GM19438 (cell line): ENCODE data around the gene ZC3HAV1L.
"Not testable (repeated sequence)": the region's sequence is repeated elsewhere in the genome, so short reads cannot be mapped to it uniquely, and the experiment has no call there.

ENCODE experiments used
- ATAC-seq: cut with Tn5 transposase; IDR thresholded peaks from one replicate; pipeline ENCODE4 v1.9.1; 2021; ENCODE audit warnings: low read depth; ENCODE audit not compliant: unreplicated experiment

ZC3HAV1L gene

DNA sequence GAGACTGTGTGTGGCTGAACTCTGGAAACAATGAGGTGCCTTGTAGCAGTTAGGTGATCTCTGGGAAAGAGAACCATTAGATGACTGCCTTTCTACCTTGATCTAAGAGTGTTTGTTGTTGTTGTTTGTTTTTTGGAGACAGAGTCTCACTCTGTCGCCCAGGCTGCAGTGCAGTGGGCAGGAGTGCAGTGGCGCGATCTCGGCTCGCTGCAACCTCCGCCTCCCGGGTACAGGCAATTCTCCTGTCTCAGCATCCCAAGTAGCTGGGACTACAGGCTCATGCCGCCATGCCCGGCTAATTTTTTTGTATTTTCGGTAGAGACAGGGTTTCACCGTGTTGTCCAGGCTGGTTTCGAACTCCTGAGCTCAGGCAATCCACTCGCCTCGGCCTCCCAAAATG is 18.8 kb upstream of the ZC3HAV1L start:
- not testable (repeated sequence) for ATAC-seq

DNA sequence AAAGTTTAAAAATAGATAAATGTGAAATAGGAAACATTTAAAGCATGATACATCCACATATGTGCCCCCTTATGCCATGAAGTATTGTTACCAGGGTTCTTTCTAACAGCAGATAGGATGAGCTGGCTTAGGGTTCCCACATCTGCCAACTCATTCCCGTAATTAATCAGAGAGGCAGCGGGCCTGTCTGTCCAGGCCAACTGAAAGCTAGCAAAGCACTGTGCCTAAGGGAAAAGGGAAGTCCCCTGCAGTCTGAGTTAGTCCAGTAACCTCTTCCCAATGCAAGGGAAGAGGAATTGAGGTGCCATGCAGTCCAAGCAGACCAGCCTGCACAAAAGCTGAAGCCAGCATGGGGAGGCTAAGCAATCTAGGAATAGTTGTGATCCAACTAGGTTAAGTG is 18.3 kb upstream of the ZC3HAV1L start:
- no peak for ATAC-seq

GRCh38 chr7:139051655-139052054 is 15.8 kb upstream of the ZC3HAV1L start:
- ATAC-seq: no peak

DNA sequence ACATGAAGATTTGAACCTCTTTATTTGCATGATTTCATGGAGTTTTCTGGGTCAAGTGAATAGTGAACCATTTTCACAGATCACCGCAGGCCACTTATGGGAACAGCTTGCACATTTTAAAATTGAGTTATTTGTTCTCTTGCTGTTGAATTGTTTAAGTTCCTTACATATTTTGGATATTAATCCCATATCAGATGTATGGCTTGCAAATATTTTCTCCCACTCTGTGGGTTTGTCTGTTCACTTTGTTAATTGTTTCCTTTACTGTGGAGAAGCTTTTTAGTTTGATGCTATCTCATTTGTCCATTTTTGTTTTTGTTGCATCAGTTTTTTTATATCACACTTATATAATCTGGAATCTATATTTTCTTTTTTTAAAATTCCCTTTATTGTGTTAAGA is 14.1 kb upstream of the ZC3HAV1L start:
- no peak for ATAC-seq

GRCh38 chr7:139049111-139049510 is 13.3 kb upstream of the ZC3HAV1L start:
- no peak for ATAC-seq

DNA sequence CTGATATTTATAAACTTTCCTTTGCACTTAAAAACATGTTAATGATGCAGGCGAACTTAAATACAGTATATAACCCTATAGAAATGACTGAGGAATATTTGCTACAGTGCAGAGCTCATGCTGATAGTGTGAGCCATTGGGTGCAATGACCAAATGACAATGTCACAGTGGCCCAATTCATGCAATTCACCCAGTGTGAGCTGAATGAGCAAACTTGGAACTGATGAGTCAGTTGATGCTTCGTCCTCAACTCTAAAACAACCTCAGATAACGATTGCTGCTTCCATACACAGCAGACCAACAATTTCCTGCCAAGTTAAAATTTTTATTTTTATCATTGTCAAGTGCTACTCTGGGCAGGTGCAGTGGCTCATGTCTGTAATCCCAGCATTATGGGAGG is 12.1 kb upstream of the ZC3HAV1L start:
- no peak for ATAC-seq

DNA sequence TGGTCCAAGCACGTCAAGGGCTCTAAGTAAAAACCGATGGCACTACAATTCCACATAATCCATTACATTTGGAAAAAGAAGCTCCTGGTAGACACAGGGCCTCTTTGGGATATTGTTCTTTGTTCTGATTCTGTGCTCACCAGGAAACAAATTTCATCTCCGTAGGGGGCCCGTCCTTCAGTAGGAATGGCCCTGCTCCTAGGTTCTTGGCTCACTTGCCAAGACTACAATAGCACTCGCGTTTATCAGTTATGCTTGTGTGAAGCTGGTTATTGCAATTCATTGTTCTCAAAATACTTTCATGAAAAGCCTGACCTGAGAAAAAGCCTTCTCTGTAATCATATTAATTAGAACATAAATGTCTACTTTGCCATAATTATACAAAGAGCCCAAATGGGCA is 10.3 kb upstream of the ZC3HAV1L start:
- ATAC-seq: no peak

DNA sequence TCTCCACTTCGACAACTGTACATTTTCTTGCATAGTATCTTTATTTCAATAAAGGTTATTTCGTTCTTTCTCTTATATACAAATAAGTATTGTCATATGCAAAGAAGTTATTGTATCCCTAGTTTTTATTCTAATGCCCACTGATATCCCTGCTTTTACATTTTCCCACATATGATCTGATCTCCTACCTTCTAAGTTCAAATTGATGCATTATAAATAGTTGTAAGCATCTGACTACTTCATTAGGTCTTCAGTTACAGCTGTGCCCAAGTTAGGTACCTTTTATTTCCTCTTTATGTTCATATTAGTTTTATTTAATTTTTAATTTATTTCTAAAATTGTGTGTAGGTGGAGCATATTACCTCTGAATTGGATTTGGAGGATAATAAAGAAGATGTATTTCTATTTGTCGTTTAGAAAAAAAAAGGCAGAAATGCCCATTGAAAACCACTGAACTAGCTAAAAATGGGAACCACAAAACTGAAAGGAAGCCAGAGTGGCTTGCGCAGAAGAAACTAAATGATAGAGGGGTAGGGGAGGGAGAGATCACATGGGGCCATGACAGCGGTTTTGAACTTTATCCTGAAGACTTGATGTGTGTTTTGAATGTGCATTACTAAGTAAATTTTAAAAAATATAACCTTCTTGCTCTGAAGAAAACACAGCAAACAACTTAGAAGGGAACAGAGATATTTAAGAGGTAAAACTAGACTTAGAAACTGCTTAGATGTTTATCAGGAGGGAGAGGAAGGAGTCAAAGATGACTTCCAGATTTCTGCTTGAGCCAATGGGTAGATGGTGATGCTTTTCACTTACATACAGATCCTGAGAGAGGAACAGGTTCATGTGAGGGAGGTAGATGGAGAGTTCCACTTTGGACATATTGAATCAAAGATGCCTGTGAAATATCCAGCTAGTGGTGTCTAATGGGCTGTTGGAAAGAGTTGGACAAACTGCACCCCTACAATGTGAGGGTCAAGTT is 9.3 kb upstream of the ZC3HAV1L start:
- ATAC-seq: no peak

- no peak for ATAC-seq
Observed at GRCh38 chr7:139043823-139044812, 8.3 kb upstream of the ZC3HAV1L start.

DNA sequence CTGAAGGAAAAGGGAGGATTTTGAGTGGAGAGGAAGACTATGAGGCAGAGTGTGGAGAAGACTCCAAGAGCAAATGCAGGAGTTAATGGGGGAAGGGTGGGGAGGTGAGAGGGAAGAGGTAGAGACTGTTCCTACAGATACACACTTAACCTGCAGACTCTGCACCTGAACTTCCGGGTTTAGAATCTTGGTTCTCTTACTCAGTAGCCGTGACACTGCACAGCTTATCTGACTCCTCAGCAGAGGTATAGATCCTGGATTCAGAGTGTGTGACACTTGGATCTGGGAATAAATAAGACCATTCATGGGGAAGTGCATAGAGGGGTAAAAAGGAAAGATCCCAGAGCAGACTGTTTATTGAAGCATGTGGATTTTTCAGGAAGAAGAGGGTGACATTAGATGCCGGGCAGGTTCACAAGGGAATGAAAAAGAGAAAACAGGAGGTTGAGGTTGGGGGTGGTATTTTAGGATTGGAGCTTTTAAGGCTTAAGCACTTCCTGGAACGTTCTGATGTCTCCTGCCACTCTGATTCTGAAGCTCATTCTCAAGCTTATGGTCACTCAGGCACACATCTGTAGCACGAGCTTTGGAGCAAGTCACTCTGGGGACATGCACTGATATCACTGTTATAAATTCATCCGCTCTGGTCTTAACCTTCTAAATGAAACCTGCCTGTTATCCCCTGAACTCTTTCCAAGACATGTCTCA is 5.7 kb upstream of the ZC3HAV1L start:
- no peak for ATAC-seq

DNA sequence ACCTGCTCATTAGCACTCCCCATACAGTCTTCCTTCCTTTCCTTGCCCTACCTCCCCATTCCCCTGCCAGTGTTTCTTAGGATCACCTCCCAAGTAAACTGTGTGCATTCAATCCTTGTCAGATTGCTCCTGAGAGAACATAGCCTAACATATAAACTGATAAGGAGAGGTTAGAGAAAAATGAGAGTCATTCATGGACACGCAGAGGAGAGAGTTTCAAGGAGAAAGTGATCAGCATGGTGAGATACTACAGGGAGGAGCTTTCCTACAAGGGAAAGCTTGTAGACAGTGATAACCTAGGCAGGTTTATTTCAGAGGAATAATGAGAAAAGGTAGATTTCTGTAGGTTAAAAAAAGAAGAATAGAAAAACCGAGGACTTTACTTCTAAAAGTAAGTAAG is 2.8 kb upstream of the ZC3HAV1L start:
- no peak for ATAC-seq

DNA sequence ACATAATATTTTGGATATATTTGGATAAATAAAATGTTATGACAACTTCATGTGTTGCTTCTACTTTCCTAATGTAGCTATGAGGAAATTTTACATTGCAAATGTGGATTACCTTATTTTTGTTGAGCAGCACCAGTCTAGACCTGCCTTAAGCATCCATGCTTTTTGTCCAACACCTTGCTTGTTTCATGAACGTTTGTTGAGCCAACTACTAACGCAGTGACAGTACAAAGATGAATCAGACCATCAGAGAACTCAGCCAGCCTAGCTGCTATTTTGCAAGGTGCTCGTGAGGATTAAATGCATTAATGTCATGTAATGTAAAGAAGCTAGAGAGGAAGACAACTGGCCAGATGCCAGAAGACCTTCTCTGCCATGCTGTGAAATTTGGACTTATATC is 1.1 kb upstream of the ZC3HAV1L start:
- ATAC-seq: no peak

- peak; percentile 53 for ATAC-seq
Observed at GRCh38 chr7:139034855-139035585, 822 bp downstream of the ZC3HAV1L start.

DNA sequence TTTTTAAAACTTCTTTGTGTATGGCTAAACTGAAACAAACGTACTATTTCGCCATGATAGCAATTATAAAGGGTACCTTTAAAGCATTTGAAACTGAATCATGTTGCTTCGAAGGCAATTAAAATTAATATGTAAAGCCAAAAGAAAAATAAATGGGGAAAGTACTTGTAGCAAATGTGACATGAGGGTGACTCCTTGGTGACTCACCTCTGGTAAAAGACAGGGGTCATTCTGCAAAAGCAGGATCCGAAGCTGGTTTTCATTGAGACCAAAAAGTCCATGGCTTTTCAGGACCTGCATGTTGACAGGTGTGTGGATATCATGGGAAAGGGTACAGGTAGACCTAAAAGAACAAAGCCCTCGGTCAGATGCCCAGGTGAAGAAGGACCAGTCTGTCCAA is 1.5 kb downstream of the ZC3HAV1L start:
- no peak for ATAC-seq

GRCh38 chr7:139033346-139034114 is 2.3 kb downstream of the ZC3HAV1L start:
- no peak for ATAC-seq

DNA sequence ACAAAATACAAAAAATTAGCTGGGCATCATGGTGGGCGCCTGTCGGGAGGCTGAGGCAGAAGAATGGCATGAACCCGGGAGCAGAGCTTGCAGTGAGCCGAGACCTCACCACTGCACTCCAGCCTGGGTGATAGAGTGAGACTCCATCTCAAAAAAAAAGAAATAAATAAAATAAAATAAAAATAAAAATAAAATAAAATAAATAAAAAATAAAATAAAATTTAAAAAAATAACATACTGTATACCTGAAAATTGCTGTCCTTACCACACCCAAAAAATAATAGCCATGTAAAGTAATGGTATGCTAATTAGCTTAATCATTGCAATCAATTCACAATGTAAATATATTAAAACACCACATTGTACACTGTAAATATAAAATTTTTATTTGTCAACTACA is 3.4 kb downstream of the ZC3HAV1L start:
- no peak for ATAC-seq

- no peak for ATAC-seq
Observed at GRCh38 chr7:139029353-139029752, 6.5 kb downstream of the ZC3HAV1L start.

- no peak for ATAC-seq
Observed at GRCh38 chr7:139026551-139026950, 9.3 kb downstream of the ZC3HAV1L start.

GRCh38 chr7:139025861-139026260 is 10.0 kb downstream of the ZC3HAV1L start:
- not testable (repeated sequence) for ATAC-seq
